22Rv1 (cell line): ENCODE data around the gene ENPP1.

ENCODE experiments used
- ZFX ChIP-seq: fragments of 450-650 bp; IDR thresholded peaks from 2 replicates; pipeline ENCODE4 v1.6.1; 2017; ENCODE audit warnings: antibody characterized with exemption, borderline replicate concordance
- TF ChIP-seq, protein P1 (sequence below): fragments of 450-650 bp; IDR thresholded peaks from 2 replicates; pipeline ENCODE4 v1.5.1; 2017; ENCODE audit warnings: mild to moderate bottlenecking

DNA sequence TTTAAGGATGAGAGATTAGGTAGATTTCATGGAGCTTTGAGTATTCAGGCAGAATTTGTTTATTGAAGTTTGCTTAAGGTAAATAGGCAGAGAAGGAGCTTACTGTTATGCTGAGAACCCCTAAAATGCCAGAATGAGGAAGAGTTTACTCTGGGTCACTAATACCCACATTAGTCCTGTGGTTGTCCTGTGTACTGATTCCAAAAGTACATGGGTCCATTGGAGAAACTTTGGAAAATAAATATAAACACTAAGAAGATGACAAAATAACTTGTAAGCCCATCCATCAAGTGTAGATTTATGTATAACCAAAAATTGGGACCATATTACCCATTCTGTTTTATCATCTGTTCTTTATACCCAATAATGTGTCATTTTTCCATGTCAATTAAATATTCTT is 31.6 kb downstream of the ENPP1 start:
- TF ChIP-seq, protein P1, sequence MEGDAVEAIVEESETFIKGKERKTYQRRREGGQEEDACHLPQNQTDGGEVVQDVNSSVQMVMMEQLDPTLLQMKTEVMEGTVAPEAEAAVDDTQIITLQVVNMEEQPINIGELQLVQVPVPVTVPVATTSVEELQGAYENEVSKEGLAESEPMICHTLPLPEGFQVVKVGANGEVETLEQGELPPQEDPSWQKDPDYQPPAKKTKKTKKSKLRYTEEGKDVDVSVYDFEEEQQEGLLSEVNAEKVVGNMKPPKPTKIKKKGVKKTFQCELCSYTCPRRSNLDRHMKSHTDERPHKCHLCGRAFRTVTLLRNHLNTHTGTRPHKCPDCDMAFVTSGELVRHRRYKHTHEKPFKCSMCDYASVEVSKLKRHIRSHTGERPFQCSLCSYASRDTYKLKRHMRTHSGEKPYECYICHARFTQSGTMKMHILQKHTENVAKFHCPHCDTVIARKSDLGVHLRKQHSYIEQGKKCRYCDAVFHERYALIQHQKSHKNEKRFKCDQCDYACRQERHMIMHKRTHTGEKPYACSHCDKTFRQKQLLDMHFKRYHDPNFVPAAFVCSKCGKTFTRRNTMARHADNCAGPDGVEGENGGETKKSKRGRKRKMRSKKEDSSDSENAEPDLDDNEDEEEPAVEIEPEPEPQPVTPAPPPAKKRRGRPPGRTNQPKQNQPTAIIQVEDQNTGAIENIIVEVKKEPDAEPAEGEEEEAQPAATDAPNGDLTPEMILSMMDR: no peak
- no peak for TF ChIP-seq ZFX
